Urothelium cell line (cell line): ENCODE data around the gene DNAJC25.
"Not testable (repeated sequence)": the region's sequence is repeated elsewhere in the genome, so short reads cannot be mapped to it uniquely, and the experiment has no call there.

Source experiments
- DNase-seq: peaks from one replicate; pipeline ENCODE4 v3.0.0; 2011; ENCODE audit warnings: low spot score, mixed read lengths
- FAIRE-seq: peaks from 2 replicates; lab custom pipeline; 2011; peaks lifted over from hg19 to GRCh38; lab: Jason Lieb, UNC

Gene DNAJC25

DNA sequence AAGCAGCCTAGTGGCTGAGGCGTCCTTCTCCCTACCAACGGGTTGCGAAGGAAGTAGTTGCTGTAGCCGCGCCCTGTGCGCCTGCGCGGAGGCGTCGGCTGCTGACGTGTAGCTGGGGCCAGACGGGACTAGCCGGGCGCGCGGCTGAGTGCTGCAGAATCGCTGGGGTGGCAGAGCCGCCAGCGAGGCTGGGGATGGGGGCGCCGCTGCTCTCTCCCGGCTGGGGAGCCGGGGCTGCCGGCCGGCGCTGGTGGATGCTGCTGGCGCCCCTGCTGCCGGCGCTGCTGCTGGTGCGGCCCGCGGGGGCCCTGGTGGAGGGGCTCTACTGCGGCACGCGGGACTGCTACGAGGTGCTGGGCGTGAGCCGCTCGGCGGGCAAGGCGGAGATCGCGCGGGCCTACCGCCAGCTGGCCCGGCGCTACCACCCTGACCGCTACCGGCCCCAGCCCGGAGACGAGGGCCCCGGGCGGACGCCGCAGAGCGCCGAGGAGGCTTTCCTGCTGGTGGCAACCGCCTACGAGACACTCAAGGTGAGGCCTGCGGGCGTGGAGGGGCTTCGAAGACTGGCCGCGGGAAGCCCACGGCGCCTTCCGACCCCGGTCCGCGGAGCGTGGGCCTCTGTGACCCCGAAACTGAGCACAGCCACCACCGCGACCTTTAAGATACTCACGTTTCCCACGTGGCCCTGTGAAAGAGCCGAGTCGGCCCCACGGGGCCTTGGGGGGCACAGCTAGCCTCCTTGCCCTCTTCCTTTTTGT lies at the start of gene DNAJC25:
DNAJC25 (plus strand) TSS at position 121 of the 758 bp plus-strand sequence; CDS start at position 195, 74 bp downstream.
- DNase-seq (peak; percentile 100), FAIRE-seq (peak; percentile 83)

GRCh38 chr9:111582888-111583287 lies 48.2 kb upstream of the DNAJC25 start:
- no peak for FAIRE-seq
- DNase-seq = no peak

DNA sequence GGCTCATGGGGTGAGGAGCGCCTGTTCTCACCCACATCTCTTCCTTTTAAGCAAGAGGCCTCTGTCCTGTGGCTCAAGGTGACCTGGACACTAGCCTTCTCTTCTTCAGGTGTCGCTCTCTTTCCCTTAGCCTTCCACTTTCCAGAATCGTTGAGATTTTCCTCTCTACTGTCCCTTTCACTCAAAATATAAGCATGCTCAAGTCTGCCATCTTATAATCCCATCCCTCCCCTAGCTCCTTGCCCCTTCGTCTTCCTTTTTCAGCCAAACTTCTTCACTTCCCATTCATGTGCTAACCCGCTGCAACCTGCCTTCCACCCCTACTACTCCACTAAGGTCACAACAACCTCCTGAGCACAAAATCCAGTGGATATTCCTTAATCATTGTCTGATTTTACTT lies 44.8 kb upstream of the DNAJC25 start:
- FAIRE-seq = no peak
- no peak for DNase-seq

DNA sequence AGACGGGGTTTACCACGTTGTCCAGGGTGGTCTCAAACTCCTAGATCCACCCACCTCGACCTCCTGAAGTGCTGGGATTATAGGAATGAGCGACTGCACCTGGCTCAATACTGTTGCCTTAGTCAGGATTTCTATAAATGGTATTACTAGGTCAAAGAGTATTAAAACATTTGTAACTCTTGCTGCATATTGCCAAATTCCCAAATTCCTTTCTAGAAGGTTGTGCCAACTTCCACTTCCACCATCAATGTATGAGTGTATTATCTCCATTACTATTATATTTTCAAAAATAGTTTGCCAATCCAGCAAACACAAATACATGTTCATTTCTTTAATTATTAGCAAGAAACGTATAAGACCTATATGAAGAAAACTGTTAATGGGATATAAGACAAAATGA lies 42.3 kb upstream of the DNAJC25 start:
- DNase-seq (no peak), FAIRE-seq (no peak)

DNA sequence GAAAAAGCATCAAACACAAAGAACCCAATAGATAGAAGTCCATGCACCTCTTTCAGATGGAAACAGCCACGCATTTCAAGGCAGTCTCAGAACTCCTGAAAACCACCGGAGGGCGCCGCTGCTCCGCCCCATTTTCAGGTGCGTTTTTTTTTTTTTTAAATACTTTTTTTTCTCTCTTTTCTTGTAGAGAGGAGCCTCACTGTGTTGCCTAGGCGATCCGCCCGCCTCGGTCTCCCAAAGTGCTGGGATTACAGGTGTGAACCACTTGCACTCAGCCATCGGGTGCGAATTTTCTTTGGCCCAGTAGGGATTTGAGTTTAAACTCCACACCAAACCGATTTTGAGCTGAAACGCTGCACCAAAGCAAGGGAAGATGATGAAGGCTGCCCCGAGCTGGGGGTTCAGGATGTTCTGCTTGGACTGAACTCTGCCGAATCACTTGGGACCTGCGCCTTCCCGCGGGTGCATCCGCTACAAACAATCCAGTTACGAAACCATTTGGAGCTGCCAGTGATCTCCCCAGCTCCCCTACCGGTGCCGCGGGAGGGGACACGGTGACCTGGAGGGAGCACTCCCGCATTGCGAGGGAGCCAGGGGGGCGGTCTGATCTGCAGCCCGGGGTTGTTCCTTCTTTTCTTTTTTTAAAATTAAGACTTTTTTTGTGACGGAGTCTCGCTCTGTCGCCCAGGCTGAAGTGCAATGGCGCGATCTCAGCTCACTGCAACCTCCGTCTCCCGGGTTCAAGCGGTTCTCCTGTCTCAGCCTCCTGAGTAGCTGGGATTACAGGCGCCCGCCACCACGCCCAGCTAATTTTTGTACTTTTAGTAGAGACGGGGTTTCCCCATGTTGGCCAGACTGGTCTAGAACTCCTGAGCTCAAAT lies 33.0 kb upstream of the DNAJC25 start:
- no peak for FAIRE-seq

GRCh38 chr9:111598733-111599091 lies 32.4 kb upstream of the DNAJC25 start:
- no peak for FAIRE-seq
- DNase-seq = no peak

More for the DNA sequence above, 33.0 kb upstream of the DNAJC25 start:
- peak; percentile 64 for DNase-seq

GRCh38 chr9:111599092-111599954 lies 31.8 kb upstream of the DNAJC25 start, which contains the start of gene PTGR1:
Gene PTGR1 (minus strand): TSS chr9:111599647. CDS start chr9:111597422, 2,225 bp downstream.
- FAIRE-seq = no peak

DNA sequence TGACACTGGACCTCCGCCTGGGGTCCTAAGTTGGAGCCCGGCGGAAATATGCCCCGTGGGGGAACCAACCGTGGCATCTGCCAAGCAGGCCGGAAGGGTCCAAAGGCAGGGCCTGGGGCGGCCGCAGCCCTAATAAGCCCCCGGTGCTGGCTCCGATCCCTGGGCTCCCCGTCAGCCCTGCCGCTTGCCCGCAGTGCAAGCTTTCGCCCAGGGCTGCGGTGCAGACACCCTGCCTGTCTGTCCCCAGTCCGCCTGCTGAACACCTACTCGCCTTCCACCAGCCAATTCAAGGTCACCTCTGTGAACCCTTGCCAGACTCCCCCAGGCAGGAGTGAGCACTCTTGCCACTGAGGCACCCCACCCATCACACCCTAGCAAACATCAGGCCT lies 31.2 kb upstream of the DNAJC25 start:
- no peak for FAIRE-seq

More at GRCh38 chr9:111599092-111599954, 31.8 kb upstream of the DNAJC25 start, which contains the start of gene PTGR1:
- peak; percentile 84 for DNase-seq

DNA sequence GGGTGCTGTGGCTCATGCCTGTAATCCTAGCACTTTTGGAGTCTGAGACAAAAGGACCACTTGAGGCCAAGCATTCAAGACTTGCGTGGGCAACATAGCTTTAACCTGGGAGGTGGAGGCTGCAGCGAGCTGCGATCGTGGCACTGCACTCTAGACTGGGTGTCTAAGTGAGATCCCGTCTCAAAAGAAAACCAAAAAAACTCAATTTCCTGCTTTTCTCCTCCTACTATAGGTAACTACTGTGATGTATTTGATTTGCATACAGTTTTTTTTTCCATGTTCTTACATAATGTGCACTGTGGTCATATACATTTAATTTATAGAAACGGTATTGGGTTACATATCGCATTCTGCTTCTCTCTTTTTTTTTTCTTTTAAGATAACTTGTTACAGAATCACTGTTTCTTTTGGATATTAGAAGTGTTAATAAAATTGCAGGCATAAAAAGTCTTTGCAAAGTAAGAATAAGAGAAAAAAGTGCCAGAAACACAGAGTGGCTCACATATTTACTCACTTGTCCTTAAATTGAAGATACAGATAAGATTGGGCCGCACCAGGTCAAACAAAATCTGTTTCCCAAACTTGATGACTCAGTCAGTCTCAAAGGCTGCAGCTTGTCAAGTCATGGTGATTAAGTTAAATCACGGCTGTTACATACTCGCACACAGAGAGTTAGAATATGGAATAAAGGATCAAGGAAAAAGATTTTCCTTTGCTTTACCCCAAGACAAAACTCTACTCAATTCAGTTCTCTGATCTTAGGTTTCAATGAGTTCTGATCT lies 29.7 kb upstream of the DNAJC25 start:
- FAIRE-seq = no peak
- DNase-seq = no peak

More for the DNA sequence above, 31.2 kb upstream of the DNAJC25 start:
- no peak for DNase-seq

GRCh38 chr9:111603041-111603440 lies 28.1 kb upstream of the DNAJC25 start:
- FAIRE-seq (no peak), DNase-seq (no peak)

DNA sequence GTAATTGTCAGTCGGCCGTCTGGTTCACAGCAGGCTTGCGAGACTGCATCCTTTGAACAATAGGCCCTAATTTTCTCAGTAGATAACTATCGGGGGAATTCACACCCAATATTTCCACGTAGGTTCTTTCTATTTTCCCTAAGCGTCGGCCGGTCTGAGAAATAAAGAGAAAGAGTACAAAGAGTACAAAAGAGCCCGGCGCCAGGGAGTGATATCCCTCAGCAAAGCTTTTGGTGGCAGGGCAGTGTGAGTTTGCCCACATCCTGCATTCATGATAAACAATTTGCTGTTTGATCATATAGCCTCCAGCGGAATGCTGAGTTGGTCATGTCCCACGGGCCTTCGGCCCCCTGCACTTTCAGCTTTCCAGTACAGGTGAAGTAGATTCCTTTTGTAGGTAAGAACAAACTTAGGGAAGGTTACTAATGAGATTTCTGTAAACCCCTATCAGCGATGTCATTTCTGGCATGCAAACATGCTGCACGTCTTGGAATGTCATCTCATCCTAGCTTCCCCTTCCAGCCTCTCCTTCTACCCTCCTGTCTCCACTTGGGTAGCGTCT lies 27.0 kb upstream of the DNAJC25 start:
- DNase-seq (no peak), FAIRE-seq (no peak)

DNA sequence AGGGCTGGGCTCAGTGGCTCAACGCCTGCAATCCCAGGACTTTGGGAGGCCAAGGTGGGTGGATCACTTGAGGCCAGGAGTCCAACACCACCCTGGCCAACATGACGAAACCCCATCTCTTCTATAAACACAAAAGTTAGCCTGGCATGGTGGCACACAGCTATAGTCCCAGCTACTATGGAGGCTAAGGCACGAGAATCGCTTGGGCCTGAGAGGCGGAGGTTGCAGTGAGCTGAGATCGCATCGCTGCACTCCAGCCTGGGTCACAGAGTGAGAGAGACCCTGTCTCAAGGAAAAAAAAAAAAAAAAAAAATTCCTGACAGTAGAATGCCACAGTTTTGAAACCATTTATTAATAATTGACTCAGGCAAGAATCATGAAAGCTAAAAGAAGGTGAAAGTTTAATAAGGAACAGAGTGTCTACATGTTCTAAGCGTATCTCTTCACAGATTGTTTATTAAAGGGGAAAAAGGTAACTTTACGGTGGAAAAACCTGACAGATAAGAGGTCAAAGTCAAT lies 26.0 kb upstream of the DNAJC25 start:
- no peak for FAIRE-seq
- DNase-seq = no peak

- FAIRE-seq = no peak
- DNase-seq = no peak
Observed at GRCh38 chr9:111610149-111610548, 21.0 kb upstream of the DNAJC25 start.

- no peak for FAIRE-seq
- no peak for DNase-seq
Observed at GRCh38 chr9:111610845-111611244, 20.3 kb upstream of the DNAJC25 start.

GRCh38 chr9:111613436-111614040 lies 17.6 kb upstream of the DNAJC25 start:
- DNase-seq (no peak), FAIRE-seq (no peak)

GRCh38 chr9:111615928-111616327 lies 15.2 kb upstream of the DNAJC25 start:
- FAIRE-seq (no peak), DNase-seq (no peak)

GRCh38 chr9:111617349-111617748 lies 13.8 kb upstream of the DNAJC25 start:
- not testable (repeated sequence) for DNase-seq, FAIRE-seq

GRCh38 chr9:111621895-111622480 lies 9.1 kb upstream of the DNAJC25 start:
- no peak for FAIRE-seq
- peak; percentile 14 for DNase-seq

DNA sequence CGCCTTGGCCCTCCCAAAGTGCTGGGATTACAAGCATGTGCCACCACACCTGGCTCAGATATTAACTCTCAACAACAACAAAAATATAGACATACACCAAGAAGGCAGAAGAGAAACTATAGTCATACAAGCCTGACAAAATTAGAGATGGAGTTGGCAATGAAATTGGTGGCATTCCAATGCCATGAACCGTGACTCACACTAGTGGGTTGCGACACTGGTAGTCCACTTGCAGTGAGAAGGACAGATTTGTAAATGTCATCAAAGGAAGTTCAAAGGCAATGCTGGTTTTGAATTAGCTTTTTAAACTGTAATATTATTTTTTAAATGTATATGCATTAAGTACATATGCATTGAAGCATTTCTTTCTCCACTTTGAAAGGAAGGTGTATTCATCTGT lies 8.5 kb upstream of the DNAJC25 start:
- peak; percentile 24 for DNase-seq
- FAIRE-seq = no peak
